ENCODE results near the gene NRXN3.

The NRXN3 gene

GRCh38 chr14:79809849-79810612, 1639.9 kb downstream of the NRXN3 start:
- Histone ChIP-seq H3K9me3 (replicated peaks; ENCODE audit: low read length) (no peaks in the 10 kb centered on the region), H3K4me1 (ENCODE audit: control insufficient read depth, insufficient read depth, low read length) (no peaks in the 10 kb centered on the region), H3K27me3 (ENCODE audit: control insufficient read depth, insufficient read depth, low read length) (no peaks in the 10 kb centered on the region), H3K36me3 (ENCODE audit: insufficient read depth, low read length) (no peaks in the 10 kb centered on the region), H3K4me3 (ENCODE audit: low read length) (no peak overlapping the region), H3K4me2 (ENCODE audit: low read length) (no peak overlapping the region), H3K9ac (ENCODE audit: low read depth, low read length) (no peak overlapping the region)

- H3K4me3 ChIP-seq (ENCODE audit: low read length), result no peak overlapping the region
- H3K9ac ChIP-seq (ENCODE audit: low read depth, low read length), result no peak overlapping the region
- H3K4me2 ChIP-seq (ENCODE audit: low read length), result no peak overlapping the region
- H3K4me1 ChIP-seq (ENCODE audit: control insufficient read depth, insufficient read depth, low read length), result peaks cover 3% of the 10 kb centered on the region
- no peaks in the 10 kb centered on the region for H3K27me3 ChIP-seq (ENCODE audit: control insufficient read depth, insufficient read depth, low read length)
- H3K9me3 ChIP-seq (replicated peaks; ENCODE audit: low read length), result no peaks in the 10 kb centered on the region
- no peaks in the 10 kb centered on the region for H3K36me3 ChIP-seq (ENCODE audit: insufficient read depth, low read length)
Observed at GRCh38 chr14:79820866-79821535, 1650.8 kb downstream of the NRXN3 start.

- H3K36me3 ChIP-seq (ENCODE audit: insufficient read depth, low read length), result no peaks in the 10 kb centered on the region
Observed at GRCh38 chr14:79822034-79822433, 1651.9 kb downstream of the NRXN3 start.

GRCh38 chr14:79825046-79825521, 1654.9 kb downstream of the NRXN3 start:
- no peaks in the 10 kb centered on the region for H3K36me3 ChIP-seq (ENCODE audit: insufficient read depth, low read length)
- peak overlapping the region; percentile 40 for H3K4me2 ChIP-seq (ENCODE audit: low read length)
- no peaks in the 10 kb centered on the region for H3K27me3 ChIP-seq (ENCODE audit: control insufficient read depth, insufficient read depth, low read length)
- H3K4me3 ChIP-seq (ENCODE audit: low read length), result no peak overlapping the region
- no peaks in the 10 kb centered on the region for H3K9me3 ChIP-seq (replicated peaks; ENCODE audit: low read length)
- peaks cover 3% of the 10 kb centered on the region for H3K4me1 ChIP-seq (ENCODE audit: control insufficient read depth, insufficient read depth, low read length)
- H3K9ac ChIP-seq (ENCODE audit: low read depth, low read length), result no peak overlapping the region

More at GRCh38 chr14:79822034-79822433, 1651.9 kb downstream of the NRXN3 start:
- H3K4me2 ChIP-seq (ENCODE audit: low read length), result no peak overlapping the region
- H3K4me3 ChIP-seq (ENCODE audit: low read length), result no peak overlapping the region
- H3K9me3 ChIP-seq (replicated peaks; ENCODE audit: low read length), result no peaks in the 10 kb centered on the region
- no peaks in the 10 kb centered on the region for H3K27me3 ChIP-seq (ENCODE audit: control insufficient read depth, insufficient read depth, low read length)
- H3K4me1 ChIP-seq (ENCODE audit: control insufficient read depth, insufficient read depth, low read length), result peaks cover 3% of the 10 kb centered on the region
- no peak overlapping the region for H3K9ac ChIP-seq (ENCODE audit: low read depth, low read length)

- Histone ChIP-seq H3K4me2 (ENCODE audit: low read length) (no peak overlapping the region), H3K27me3 (ENCODE audit: control insufficient read depth, insufficient read depth, low read length) (no peaks in the 10 kb centered on the region)
Observed at GRCh38 chr14:79826362-79826761, 1656.2 kb downstream of the NRXN3 start.

GRCh38 chr14:79829405-79830166, 1659.4 kb downstream of the NRXN3 start:
- Histone ChIP-seq H3K4me3 (ENCODE audit: low read length) (no peak overlapping the region), H3K9ac (ENCODE audit: low read depth, low read length) (no peak overlapping the region), H3K4me2 (ENCODE audit: low read length) (no peak overlapping the region)

More at GRCh38 chr14:79826362-79826761, 1656.2 kb downstream of the NRXN3 start:
- Histone ChIP-seq H3K4me3 (ENCODE audit: low read length) (no peak overlapping the region), H3K9ac (ENCODE audit: low read depth, low read length) (no peak overlapping the region), H3K4me1 (ENCODE audit: control insufficient read depth, insufficient read depth, low read length) (peaks cover 3% of the 10 kb centered on the region), H3K9me3 (replicated peaks; ENCODE audit: low read length) (no peaks in the 10 kb centered on the region), H3K36me3 (ENCODE audit: insufficient read depth, low read length) (no peaks in the 10 kb centered on the region)

GRCh38 chr14:79831195-79831892, 1661.2 kb downstream of the NRXN3 start:
- Histone ChIP-seq H3K4me3 (ENCODE audit: low read length) (no peak overlapping the region), H3K9ac (ENCODE audit: low read depth, low read length) (no peak overlapping the region), H3K4me1 (ENCODE audit: control insufficient read depth, insufficient read depth, low read length) (peaks cover 11% of the 10 kb centered on the region), H3K4me2 (ENCODE audit: low read length) (no peak overlapping the region), H3K9me3 (replicated peaks; ENCODE audit: low read length) (no peaks in the 10 kb centered on the region), H3K27me3 (ENCODE audit: control insufficient read depth, insufficient read depth, low read length) (no peaks in the 10 kb centered on the region), H3K36me3 (ENCODE audit: insufficient read depth, low read length) (no peaks in the 10 kb centered on the region)

More at GRCh38 chr14:79829405-79830166, 1659.4 kb downstream of the NRXN3 start:
- Histone ChIP-seq H3K27me3 (ENCODE audit: control insufficient read depth, insufficient read depth, low read length) (no peaks in the 10 kb centered on the region), H3K36me3 (ENCODE audit: insufficient read depth, low read length) (no peaks in the 10 kb centered on the region), H3K9me3 (replicated peaks; ENCODE audit: low read length) (no peaks in the 10 kb centered on the region), H3K4me1 (ENCODE audit: control insufficient read depth, insufficient read depth, low read length) (peaks cover 6% of the 10 kb centered on the region)

- Histone ChIP-seq H3K9ac (ENCODE audit: low read depth, low read length) (no peak overlapping the region), H3K4me1 (ENCODE audit: control insufficient read depth, insufficient read depth, low read length) (peaks cover 18% of the 10 kb centered on the region), H3K4me3 (ENCODE audit: low read length) (no peak overlapping the region), H3K27me3 (ENCODE audit: control insufficient read depth, insufficient read depth, low read length) (no peaks in the 10 kb centered on the region), H3K36me3 (ENCODE audit: insufficient read depth, low read length) (no peaks in the 10 kb centered on the region), H3K9me3 (replicated peaks; ENCODE audit: low read length) (no peaks in the 10 kb centered on the region), H3K4me2 (ENCODE audit: low read length) (no peak overlapping the region)
Observed at GRCh38 chr14:79833781-79834180, 1663.6 kb downstream of the NRXN3 start.

- H3K4me2 ChIP-seq (ENCODE audit: low read length), result no peak overlapping the region
Observed at GRCh38 chr14:79834868-79835267, 1664.7 kb downstream of the NRXN3 start.

GRCh38 chr14:79836577-79836976, 1666.4 kb downstream of the NRXN3 start:
- no peaks in the 10 kb centered on the region for H3K9me3 ChIP-seq (replicated peaks; ENCODE audit: low read length)
- no peak overlapping the region for H3K9ac ChIP-seq (ENCODE audit: low read depth, low read length)
- H3K36me3 ChIP-seq (ENCODE audit: insufficient read depth, low read length), result no peaks in the 10 kb centered on the region
- H3K4me2 ChIP-seq (ENCODE audit: low read length), result peak overlapping the region; percentile 4
- H3K4me1 ChIP-seq (ENCODE audit: control insufficient read depth, insufficient read depth, low read length), result peaks cover 18% of the 10 kb centered on the region
- no peaks in the 10 kb centered on the region for H3K27me3 ChIP-seq (ENCODE audit: control insufficient read depth, insufficient read depth, low read length)
- H3K4me3 ChIP-seq (ENCODE audit: low read length), result no peak overlapping the region

More at GRCh38 chr14:79834868-79835267, 1664.7 kb downstream of the NRXN3 start:
- Histone ChIP-seq H3K36me3 (ENCODE audit: insufficient read depth, low read length) (no peaks in the 10 kb centered on the region), H3K9ac (ENCODE audit: low read depth, low read length) (no peak overlapping the region), H3K4me3 (ENCODE audit: low read length) (no peak overlapping the region), H3K9me3 (replicated peaks; ENCODE audit: low read length) (no peaks in the 10 kb centered on the region), H3K4me1 (ENCODE audit: control insufficient read depth, insufficient read depth, low read length) (peaks cover 18% of the 10 kb centered on the region), H3K27me3 (ENCODE audit: control insufficient read depth, insufficient read depth, low read length) (no peaks in the 10 kb centered on the region)

- no peaks in the 10 kb centered on the region for H3K9me3 ChIP-seq (replicated peaks; ENCODE audit: low read length)
- no peak overlapping the region for H3K4me2 ChIP-seq (ENCODE audit: low read length)
Observed at GRCh38 chr14:79837699-79838098, 1667.5 kb downstream of the NRXN3 start.

More at GRCh38 chr14:79837699-79838098, 1667.5 kb downstream of the NRXN3 start:
- Histone ChIP-seq H3K4me3 (ENCODE audit: low read length) (no peak overlapping the region), H3K4me1 (ENCODE audit: control insufficient read depth, insufficient read depth, low read length) (peaks cover 22% of the 10 kb centered on the region), H3K9ac (ENCODE audit: low read depth, low read length) (no peak overlapping the region), H3K27me3 (ENCODE audit: control insufficient read depth, insufficient read depth, low read length) (no peaks in the 10 kb centered on the region), H3K36me3 (ENCODE audit: insufficient read depth, low read length) (no peaks in the 10 kb centered on the region)
